ENCODE results near the gene USF3.

GRCh38 chr3:113678773-113679172 lies 17.7 kb downstream of the USF3 start:
- TF ChIP-seq CTCF (IDR thresholded peaks at IDR 0.05): no peak
- no peak for TF ChIP-seq EZH2phosphoT487 (IDR thresholded peaks at IDR 0.05)
- no peak for TF ChIP-seq EZH2 (IDR thresholded peaks at IDR 0.05)
